ENCODE data around the gene RASL10A. TPM values are rescaled to one million over a fixed set of nuclear protein-coding genes. Genes with fewer than 3 reads are reported as not detected.

The RASL10A gene
- polyA plus RNA-seq, 3 donors = 0.12 to 0.32 (median 0.20) TPM

- no peak for DNase-seq (ENCODE audit: extremely low read depth in 1 of 11, low read depth in 9 of 11, low spot score in 4 of 11)
Measured at GRCh38 chr22:29341056-29341848, 25.8 kb upstream of the RASL10A start.

GRCh38 chr22:29340566-29340965 lies 25.1 kb upstream of the RASL10A start:
- no peak for DNase-seq (ENCODE audit: extremely low read depth in 1 of 11, low read depth in 9 of 11, low spot score in 4 of 11)

- no peak for DNase-seq (ENCODE audit: extremely low read depth in 1 of 11, low read depth in 9 of 11, low spot score in 4 of 11)
Measured at GRCh38 chr22:29339381-29340235, 24.1 kb upstream of the RASL10A start.

GRCh38 chr22:29338398-29338797 lies 22.9 kb upstream of the RASL10A start:
- DNase-seq (ENCODE audit: extremely low read depth in 1 of 11, low read depth in 9 of 11, low spot score in 4 of 11) = no peak

GRCh38 chr22:29337631-29338284 lies 22.3 kb upstream of the RASL10A start:
- no peak for DNase-seq (ENCODE audit: extremely low read depth in 1 of 11, low read depth in 9 of 11, low spot score in 4 of 11)

GRCh38 chr22:29336751-29337490 lies 21.4 kb upstream of the RASL10A start:
- DNase-seq (ENCODE audit: extremely low read depth in 1 of 11, low read depth in 9 of 11, low spot score in 4 of 11) = no peak

GRCh38 chr22:29335656-29336055 lies 20.2 kb upstream of the RASL10A start:
- no peak for DNase-seq (ENCODE audit: extremely low read depth in 1 of 11, low read depth in 9 of 11, low spot score in 4 of 11)

- no peak for DNase-seq (ENCODE audit: extremely low read depth in 1 of 11, low read depth in 9 of 11, low spot score in 4 of 11)
Measured at GRCh38 chr22:29334696-29335344, 19.3 kb upstream of the RASL10A start.

GRCh38 chr22:29334148-29334547 lies 18.7 kb upstream of the RASL10A start:
- no peak for DNase-seq (ENCODE audit: extremely low read depth in 1 of 11, low read depth in 9 of 11, low spot score in 4 of 11)

- no peak for DNase-seq (ENCODE audit: extremely low read depth in 1 of 11, low read depth in 9 of 11, low spot score in 4 of 11)
Measured at GRCh38 chr22:29332886-29333496, 17.5 kb upstream of the RASL10A start.

- no peak for DNase-seq (ENCODE audit: extremely low read depth in 1 of 11, low read depth in 9 of 11, low spot score in 4 of 11)
Measured at GRCh38 chr22:29331658-29332300, 16.3 kb upstream of the RASL10A start.

- no peak for DNase-seq (ENCODE audit: extremely low read depth in 1 of 11, low read depth in 9 of 11, low spot score in 4 of 11)
Measured at GRCh38 chr22:29331213-29331612, 15.7 kb upstream of the RASL10A start.

- DNase-seq (ENCODE audit: extremely low read depth in 1 of 11, low read depth in 9 of 11, low spot score in 4 of 11) = no peak
Measured at GRCh38 chr22:29330753-29331152, 15.3 kb upstream of the RASL10A start.

- no peak for DNase-seq (ENCODE audit: extremely low read depth in 1 of 11, low read depth in 9 of 11, low spot score in 4 of 11)
Measured at GRCh38 chr22:29330291-29330690, 14.8 kb upstream of the RASL10A start.

GRCh38 chr22:29329581-29329980 lies 14.1 kb upstream of the RASL10A start:
- DNase-seq (ENCODE audit: extremely low read depth in 1 of 11, low read depth in 9 of 11, low spot score in 4 of 11) = no peak

- DNase-seq (ENCODE audit: extremely low read depth in 1 of 11, low read depth in 9 of 11, low spot score in 4 of 11) = no peak
Measured at GRCh38 chr22:29328566-29329500, 13.3 kb upstream of the RASL10A start.

- no peak for DNase-seq (ENCODE audit: extremely low read depth in 1 of 11, low read depth in 9 of 11, low spot score in 4 of 11)
Measured at GRCh38 chr22:29328055-29328454, 12.6 kb upstream of the RASL10A start.

Measured in renal cortex interstitium (tissue), 11 donors.